ENCODE results near the gene ATG2B. TPM values are rescaled to one million over a fixed set of nuclear protein-coding genes. Genes with fewer than 3 reads are reported as not detected.

ATG2B gene
- total and polyA plus RNA-seq, 9 of the 15 experiments (the other 6 are each of a cell fraction or from before 2014, with no cell fraction given): 0.83 to 12.9 (median 8.7) TPM

GRCh38 chr14:96260341-96260821 is 102.8 kb downstream of the ATG2B start (continued):
- TF ChIP-seq XRCC3 (IDR thresholded peaks at IDR 0.05) (no peak), ZBTB49 (CRISPR knock-in tag; IDR thresholded peaks at IDR 0.05; ENCODE audit: borderline replicate concordance) (no peak), THRAP3 (IDR thresholded peaks at IDR 0.05; ENCODE audit: borderline replicate concordance) (no peak)

GRCh38 chr14:96257900-96258299 is 105.2 kb downstream of the ATG2B start:
- no peak overlapping the region for H3K4me2 ChIP-seq (ENCODE audit: insufficient read depth, low read length)
- no peaks in the 10 kb centered on the region for H3K36me3 ChIP-seq (ENCODE audit: control insufficient read depth, insufficient read depth, low read length)
- in situ Hi-C loops (cut with MboI): loop anchor here (25.0 kb wide), 1 partner anchor 696 kb away; no protein-coding TSS in a partner anchor
- TF ChIP-seq XRCC4 (IDR thresholded peaks at IDR 0.05; ENCODE audit: extremely low read depth, insufficient read depth, insufficient read length) (no peak), ZNF512 (tag; IDR thresholded peaks at IDR 0.05) (peak; percentile 43; the same call in 1 of the 2 replicates), HES1 (IDR thresholded peaks at IDR 0.05; ENCODE audit: low read depth) (no peak), HINFP (tag; conservative IDR thresholded peaks at IDR 0.05; ENCODE audit: low read depth) (no peak), ZNF830 (CRISPR knock-in tag; IDR thresholded peaks at IDR 0.05) (no peak)
- ATAC-seq (no peak), DNase-seq (ENCODE audit: extremely low read depth in 1 of 4, low spot score in 3 of 4) (no peak), FAIRE-seq (no peak)
- intact Hi-C loops (cut with micrococcal nuclease): no loop called here
- H4K20me1 ChIP-seq (replicated peaks; ENCODE audit: control insufficient read depth, insufficient read depth, low read length): no peaks in the 10 kb centered on the region
- no peak overlapping the region for H3K4me3 ChIP-seq
- no peaks in the 10 kb centered on the region for H3K79me2 ChIP-seq (ENCODE audit: control insufficient read depth, insufficient read depth, low read length)
- no peaks in the 10 kb centered on the region for H3K4me1 ChIP-seq (replicated peaks in 1 of 2; ENCODE audit: control insufficient read depth in 2 of 2, insufficient read depth in 2 of 2, low read length in 2 of 2)
- H3K27me3 ChIP-seq (ENCODE audit: control insufficient read depth in 2 of 2, insufficient read depth in 2 of 2, low read length in 2 of 2): peaks cover 14 to 18% of the 10 kb centered on the region in 2 experiments; a peak in 4 of 5 replicates
- BruUV-seq (replicated peaks): no TSS peak
- H3K9ac ChIP-seq (ENCODE audit: insufficient read depth in 1 of 2, low read depth in 2 of 2, low read length in 2 of 2): no peak overlapping the region
- H2AFZ ChIP-seq (ENCODE audit: low read depth, low read length): no peak overlapping the region
- H3K27ac ChIP-seq (ENCODE audit: extremely low read depth, low read depth, low read length): no peak overlapping the region
- CTCF ChIA-PET (ENCODE audit: low intra/inter-chr PET ratio): no interaction called here
- H3K9me1 ChIP-seq (ENCODE audit: control insufficient read depth, insufficient read depth, low read length): no peaks in the 10 kb centered on the region
- no peaks in the 10 kb centered on the region for H3K9me3 ChIP-seq (replicated peaks; ENCODE audit: control insufficient read depth, insufficient read depth, low read depth, low read length)
- POLR2A ChIA-PET: no interaction called here
